Peyer's patch (tissue), 4 donors: Measurements from ENCODE around the gene SLC5A5.

Source experiments
- CTCF ChIP-seq, 6 experiments: fragments of 450-650 bp in 4 of 6; fragments of 200-600 bp in 2 of 6; sonication (generic) in 1 of 6; IDR thresholded peaks; one replicate each; pipeline ENCODE4 v1.5.1; 2017 to 2019; ENCODE audit warnings: antibody characterized with exemption in 6 of 6, mild to moderate bottlenecking in 3 of 6, moderate library complexity in 1 of 6
- POLR2A ChIP-seq, 2 donors: fragments of 450-650 bp; IDR thresholded peaks; one replicate each; pipeline ENCODE4 v1.5.1; 2017; ENCODE audit warnings: antibody characterized with exemption in 2 of 2, mild to moderate bottlenecking in 2 of 2, moderate library complexity in 2 of 2

- no peak for TF ChIP-seq CTCF (IDR thresholded peaks at IDR 0.05)
- TF ChIP-seq POLR2A (IDR thresholded peaks at IDR 0.05), result no peak
Measured at GRCh38 chr19:17908244-17908643, 36.5 kb downstream of the SLC5A5 start.
